NCI-H526 treated with DMSO at 0.1 percent for 48 hours (cell line): Measurements from ENCODE around the gene NFATC2.
"Not testable (repeated sequence)": the region's sequence is repeated elsewhere in the genome, so short reads cannot be mapped to it uniquely, and the experiment has no call there.

Source experiments
- DNase-seq: peaks from one replicate; lab custom pipeline; 2025; lab: John Stamatoyannopoulos, UW

Gene NFATC2

DNA sequence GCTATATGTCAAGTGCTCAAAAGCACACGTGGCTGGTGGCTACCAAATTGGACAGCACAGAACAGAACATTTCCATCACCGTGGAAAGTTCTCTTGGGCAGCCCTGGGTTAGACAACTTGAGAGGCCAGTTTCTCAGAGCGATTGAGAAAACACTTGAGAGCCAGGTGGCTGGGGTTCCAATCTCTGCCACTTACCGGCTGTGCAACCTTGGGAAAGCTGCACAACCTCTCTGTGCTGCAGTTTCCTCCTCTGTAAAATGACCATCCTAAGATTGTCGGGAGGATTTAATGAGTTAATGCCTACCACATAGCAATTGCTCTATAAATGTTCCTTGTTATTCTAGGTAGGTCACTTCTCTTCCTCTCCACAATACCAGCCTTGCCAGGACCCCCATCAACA, 25.1 kb upstream of the NFATC2 start:
- DNase-seq: no peak

DNA sequence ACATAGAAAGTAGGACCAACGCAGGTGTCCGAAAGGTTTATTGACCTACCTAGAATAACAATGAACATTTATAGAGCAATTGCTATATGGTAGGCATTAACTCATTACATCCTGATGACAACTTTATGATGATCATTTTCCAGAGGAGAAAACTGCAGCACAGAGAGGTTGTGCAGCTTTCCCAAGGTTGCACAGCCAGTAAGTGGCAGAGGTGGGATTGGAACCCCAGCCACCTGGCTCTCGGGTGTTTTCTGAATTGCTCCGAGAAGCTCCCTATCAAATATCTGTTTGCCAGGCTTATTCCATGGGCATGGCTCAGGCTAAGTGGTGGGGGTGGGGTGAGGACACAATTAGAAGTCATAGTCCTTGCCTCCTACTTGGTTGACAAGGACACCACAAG, 24.1 kb upstream of the NFATC2 start:
- no peak for DNase-seq

DNA sequence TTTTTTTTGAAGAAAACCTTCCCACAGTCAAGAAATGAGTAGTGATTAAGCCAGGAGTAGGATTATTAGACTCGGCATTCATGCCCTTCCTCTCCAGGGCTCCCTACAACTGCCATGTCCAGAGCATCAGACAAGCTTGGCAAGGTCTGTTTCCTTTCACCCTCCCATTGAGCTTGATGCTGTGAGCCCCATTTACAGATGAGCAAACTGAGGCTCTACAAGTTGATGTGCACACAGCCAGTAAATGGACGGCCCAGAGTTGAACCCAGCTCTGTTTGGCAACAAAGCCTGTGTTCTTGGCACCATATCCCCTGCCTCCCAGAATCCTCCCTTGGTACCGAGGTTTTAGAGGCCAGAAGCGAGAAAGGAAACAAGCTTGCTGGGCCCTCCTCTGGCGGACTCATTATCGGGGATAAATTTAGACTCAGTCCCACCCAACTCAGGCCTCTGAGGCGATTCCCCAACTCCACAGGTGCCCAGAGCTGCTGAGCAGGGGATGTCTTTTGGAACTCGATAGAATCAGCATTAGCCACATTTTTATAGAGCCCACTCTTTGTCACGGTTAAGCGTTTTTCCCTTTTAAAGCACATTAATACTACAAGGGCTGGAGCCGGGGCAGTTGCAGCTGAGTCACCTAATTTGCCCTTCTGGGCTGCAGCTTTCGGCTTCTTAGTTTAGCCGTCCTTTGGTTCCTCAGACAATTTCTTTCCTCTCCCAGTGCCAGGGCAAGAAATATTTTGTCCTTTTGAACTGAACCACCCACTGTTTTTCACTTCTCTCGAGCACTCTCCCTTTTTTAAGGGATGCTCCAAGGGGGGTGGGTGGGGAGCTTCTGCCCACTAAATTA, 23.0 kb upstream of the NFATC2 start:
- no peak for DNase-seq

DNA sequence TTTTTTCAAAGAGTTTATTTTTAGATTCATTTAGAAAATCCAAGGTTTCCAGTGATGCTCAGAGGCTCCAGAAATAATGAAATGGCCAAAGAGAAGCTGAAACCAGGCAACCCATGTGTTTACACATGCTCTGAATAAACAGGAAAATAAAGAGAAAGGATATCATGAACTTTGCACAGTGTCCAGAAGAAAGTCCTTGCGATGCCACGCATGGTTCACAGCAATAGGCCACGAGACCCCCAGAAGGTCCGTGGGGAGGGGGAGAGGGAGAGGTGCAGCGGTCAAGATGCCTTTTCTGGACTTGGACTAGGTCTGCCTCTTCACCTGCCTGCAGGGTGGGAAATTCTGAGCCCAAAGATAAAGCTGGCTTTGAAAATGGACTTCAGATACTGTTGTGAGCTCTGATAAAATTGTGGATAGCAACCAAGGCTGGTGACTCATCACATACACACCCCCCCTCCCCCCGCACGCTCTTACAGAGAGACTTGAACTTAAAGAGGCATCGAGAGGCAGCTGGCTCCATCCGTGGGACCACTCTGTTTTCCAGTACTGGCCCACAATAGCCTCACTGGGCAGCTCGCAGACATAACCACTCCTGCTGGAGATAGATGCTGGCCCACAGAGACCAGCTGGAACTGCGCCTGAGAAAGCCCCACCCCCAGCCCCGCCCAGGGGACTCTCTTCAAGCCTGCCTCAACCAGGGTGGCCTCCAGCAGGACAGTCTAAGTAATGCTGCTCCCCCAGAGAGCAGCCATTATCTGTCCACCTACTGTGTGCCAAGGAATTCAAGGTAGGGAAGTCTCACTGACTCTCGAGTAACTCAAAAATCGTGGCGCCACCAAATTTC, 21.2 kb upstream of the NFATC2 start:
- no peak for DNase-seq

DNA sequence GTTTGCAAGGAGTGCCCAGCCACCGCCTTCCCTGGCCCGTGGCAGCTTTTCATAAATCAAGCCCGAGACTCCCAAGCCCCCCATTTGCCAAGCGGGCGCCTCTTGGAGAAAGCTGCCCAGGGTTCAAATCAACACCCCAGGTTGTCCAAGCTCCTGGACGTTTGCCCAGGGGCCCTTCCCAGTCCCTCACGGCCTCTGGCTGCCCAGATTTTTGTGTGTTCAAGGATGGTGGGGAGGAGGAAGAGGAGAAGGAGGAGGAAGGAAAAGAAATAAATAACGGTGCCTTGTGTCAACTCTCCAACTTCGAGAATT, 20.6 kb upstream of the NFATC2 start:
- DNase-seq: no peak

DNA sequence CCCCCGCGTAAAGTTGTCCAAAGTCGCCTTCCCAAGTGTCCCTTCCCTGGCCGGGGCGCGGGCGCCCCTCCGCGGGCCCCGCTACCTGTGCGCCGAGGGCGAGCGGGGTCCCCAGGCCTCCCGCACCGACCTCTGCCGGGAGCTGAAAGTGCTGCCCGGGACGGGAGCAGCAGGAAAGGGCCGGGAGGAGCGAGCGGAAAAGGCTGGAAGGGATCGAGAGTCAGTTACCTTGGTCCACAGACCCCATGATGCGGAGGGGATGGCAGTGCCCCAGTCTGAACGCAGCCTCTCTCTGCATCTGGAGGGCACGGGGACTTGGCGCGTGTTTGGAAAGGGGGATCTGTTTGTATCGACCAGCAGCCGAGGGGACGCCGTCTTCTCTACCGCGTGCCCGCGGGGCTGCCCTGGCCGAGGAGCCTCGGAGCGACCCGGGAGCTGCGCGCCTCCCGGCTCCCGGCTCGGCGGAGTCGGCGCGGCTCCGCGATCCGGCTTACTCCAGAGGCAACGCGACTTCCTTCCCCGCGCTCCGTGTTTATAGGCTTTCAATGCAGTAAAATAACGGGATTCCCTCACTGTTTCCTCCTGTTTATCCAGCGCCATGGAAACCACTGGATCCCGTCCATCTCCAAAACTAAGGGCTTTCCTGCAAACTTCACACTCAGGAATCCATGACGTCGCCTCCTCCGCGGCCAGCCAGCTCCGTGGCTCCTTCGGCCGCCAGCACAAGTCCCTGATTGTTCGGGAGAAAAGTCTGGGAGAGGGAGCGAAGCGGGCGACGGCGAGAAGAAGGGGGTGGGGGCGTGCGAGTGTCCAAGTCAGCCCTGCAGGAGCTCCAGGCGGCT, 20.0 kb upstream of the NFATC2 start:
- DNase-seq: peak; percentile 79

DNA sequence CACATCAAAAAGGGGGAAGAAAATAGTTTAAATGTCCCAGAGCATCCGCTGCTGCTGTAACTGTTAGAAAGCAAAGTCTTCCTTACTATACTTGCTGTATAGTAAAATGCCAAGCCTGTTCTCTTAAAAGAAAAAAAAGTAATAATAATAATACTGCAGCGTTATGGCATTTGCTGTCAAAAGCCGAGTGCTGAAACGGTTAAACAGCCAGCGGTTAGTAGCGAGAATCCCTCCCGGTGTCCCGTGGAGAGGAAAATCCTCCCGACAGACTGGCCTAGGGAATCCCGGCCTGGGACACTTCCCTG, 19.5 kb upstream of the NFATC2 start:
- DNase-seq: peak; percentile 44

DNA sequence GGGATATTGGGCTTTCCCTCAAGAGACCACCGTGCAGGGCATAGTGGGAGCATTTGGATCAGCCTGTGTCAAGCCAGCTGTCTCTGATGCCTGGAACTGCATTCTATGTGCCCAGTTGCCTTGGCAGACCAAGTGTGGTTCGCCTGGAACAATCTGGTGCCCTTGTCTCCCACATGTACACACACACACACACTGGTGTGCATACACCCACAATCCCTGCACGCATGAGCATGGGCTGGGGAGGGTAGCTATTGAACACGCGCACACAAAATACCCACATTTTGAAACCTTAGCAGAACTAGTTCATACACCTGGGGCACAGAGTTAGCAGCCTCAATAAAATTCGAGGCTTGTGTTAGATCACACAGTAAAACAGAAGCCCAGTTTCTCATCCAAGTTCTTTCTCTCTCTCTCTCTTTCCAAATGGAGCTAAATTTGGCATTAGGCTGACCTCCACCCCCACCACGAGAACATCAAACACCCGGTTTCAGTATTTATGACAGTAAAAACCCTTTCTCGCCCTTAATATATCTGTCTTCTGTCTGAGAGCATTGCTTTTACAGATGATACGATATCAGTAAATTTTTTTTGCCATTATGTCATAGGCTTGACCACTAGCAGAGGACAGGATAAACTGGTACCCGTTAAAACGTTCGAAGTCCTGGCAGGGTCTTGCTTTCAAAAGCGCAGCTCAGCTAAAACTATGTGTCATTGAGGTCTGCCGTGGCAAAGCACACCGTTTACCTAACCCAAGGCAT, 18.2 kb upstream of the NFATC2 start:
- DNase-seq: no peak

DNA sequence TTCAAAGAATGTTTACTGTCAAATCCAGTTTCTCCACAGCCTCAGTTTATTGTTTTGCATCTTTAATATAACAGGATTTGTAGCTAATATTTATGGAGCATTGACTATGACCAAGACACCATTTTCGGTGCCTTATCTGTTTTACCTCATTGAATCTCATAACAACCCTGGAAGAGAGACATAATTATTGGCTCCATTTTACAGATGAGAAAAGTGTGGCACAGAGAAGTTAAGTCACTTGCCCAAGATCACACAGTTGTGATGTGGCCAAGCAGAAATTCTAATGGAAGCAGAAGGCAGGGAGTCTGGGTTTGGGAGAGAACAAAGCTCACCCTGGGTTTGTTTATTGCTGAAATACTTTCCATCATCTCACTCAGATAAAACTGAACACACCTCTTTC, 17.5 kb upstream of the NFATC2 start:
- DNase-seq: no peak

DNA sequence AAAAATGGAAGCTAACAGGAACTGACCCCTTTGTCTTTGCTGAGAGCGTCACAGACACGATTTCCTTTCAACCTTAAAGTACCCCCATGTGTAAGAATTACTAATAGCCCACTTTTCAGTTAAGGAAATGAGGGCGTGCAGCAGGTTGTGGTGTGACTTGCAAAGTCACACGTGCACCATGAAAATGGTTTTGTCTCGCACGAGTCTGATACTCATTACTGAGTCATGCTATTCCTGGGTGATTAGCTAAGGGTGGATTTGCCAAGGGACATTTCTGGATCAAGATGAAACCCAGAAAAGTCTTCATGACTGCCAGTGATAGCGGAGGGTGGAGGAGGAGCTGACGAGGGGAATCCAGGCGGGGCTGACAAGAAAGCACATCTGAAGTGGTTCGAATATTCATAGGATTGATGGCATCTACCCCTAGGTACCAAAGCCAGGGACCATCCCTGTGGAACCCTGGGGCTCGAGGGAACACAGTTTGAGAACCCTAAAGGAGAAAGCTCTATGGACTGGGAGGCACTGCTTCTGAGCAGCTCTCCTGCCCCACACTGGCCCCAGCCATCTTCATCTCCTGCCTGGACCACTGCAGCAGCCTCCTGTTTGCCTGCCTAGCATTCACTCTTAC, 12.1 kb upstream of the NFATC2 start:
- no peak for DNase-seq

DNA sequence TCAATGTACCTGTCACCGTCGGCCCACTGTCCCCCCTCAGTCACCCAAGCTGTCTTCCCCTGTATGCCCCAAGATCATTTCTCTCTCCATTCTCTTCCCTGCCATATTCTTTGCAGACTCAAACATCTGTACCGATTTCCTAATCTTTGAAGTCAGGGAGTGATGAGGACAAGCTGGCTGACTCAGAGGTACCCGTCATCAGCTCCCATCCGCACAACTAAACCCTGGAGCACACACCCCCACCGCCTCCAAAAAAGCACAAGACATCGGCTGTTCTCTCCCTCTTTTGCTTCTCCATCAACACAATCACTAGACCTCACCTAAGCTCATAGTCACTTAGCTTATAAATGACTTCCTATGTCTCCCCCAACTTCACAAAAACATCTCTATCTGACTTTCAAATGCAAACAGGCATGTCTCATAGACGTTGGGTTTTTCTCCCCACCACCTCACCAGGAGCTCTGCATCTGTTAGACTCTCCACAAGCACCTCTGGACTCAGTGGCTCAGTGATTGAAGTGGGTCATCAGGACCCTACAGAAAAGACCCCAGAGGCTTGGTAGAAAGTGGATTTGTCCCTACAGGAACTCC, 11.5 kb upstream of the NFATC2 start:
- no peak for DNase-seq

DNA sequence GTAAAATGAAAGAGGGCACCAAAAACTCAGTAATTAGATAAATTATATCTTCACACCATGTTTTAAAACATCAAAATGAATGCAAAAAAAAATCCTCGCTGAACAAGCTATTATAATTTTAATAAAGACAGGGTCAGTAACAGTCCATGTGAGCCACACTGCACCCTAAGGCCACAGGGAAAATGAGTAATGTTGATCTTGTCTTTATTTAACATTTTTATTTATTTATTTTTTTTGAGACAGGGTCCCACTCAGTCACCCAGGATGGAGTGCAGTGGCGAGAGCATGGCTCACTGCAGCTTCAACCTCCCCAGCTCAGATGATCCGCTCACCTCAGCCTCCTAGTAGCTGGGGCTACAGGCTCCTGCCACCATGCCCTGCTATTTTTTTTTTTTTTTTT, 8.7 kb upstream of the NFATC2 start:
- no peak for DNase-seq

DNA sequence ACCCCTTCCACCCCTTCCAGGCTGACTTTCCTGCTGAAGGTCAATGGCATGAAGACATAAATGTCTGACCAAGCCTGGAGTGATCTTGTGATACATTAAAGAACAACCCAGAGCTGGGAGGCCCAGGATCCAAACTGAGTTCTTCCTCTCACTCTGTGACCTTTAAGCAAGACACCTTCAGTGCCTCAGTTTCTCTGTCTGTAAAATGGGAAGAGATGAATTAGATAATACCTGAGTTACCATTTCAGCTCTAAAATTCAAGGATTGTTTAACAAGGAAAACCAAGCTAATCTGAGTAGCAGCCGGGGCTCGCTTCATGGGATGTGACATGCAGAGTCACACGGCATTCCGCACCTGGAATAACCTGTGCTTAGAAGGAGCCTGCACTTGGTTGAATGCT, 7.0 kb upstream of the NFATC2 start:
- DNase-seq: no peak

DNA sequence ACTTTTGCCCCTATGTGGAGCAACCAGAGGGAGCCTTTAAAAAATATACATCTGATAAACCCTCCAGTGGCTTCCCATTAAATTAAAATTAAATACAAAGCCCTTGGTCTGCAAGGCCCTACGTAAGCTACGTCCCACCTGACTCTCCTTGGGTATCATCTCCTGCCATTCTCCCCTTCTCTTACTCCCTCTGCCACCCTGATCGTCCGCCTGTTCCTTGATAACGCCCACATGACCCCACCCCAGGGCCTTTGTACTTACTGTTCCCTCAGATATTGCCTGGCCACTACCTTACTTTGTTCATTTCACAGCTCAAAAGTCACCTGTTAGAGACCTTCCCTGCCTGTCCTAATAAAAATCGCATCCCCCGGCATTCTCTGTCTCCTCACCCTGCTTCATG, 5.4 kb upstream of the NFATC2 start:
- DNase-seq: no peak

DNA sequence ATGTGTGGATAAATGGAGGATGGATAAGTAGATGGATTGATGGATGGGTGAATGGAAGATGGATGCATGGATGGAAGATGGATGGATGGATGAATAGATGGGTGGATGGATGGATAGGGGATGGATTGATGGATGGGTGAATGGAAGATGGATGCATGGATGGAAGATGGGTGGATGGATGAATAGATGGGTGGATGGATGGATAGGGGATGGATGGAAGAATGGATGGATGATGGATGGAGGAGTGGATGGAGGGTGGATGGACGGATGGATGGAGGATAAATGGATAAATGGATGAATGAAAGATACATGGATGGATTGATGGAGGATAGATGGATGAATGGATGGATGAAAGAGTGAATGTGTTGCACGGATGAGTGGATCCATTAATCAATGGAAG, 3.0 kb upstream of the NFATC2 start:
- no peak for DNase-seq

DNA sequence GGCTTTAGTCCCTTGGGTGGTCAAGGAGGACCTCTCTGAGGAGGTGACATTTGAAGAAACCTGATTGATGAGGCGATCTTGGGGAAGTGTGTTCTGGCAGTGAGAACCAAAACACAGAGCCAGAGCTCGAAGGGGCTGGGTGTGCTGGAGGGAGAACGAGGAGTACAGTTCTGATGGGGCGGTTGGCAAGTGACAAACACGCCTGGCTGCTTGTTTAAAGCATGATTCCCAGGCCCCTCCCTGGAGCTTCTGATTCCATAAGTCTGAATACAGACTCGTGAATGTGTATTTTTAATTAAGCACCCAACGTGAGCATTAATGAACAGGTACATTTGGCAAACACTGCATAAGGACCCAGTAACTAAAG, 886 bp upstream of the NFATC2 start:
- no peak for DNase-seq

DNA sequence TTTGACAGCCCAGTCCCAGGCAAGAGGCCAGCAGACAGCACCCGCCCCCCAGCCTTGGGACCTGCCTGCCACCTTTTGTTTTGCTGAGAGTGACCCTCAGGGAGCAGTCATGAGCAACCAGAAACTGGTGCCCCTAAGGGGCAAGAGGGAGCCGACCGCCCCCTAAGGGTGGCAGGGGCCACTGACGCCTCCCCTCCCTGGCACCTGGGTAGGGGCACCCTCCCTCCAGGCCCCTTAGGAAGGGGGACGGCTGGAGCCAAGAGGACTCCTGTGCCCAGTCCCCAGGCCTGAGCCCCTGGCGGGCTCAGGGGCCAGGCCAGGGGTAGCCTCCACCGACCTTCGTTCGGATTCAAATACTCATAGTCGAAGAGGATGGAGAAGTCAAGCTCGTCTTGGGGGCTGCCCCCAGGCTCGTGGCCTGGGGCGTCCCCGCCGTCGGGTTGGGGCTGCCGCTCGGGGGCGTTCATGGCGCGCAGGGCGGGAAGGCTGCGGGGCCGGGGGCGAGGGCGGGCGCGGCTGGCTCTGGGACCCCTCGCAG, 417 bp downstream of the NFATC2 start:
- no peak for DNase-seq

DNA sequence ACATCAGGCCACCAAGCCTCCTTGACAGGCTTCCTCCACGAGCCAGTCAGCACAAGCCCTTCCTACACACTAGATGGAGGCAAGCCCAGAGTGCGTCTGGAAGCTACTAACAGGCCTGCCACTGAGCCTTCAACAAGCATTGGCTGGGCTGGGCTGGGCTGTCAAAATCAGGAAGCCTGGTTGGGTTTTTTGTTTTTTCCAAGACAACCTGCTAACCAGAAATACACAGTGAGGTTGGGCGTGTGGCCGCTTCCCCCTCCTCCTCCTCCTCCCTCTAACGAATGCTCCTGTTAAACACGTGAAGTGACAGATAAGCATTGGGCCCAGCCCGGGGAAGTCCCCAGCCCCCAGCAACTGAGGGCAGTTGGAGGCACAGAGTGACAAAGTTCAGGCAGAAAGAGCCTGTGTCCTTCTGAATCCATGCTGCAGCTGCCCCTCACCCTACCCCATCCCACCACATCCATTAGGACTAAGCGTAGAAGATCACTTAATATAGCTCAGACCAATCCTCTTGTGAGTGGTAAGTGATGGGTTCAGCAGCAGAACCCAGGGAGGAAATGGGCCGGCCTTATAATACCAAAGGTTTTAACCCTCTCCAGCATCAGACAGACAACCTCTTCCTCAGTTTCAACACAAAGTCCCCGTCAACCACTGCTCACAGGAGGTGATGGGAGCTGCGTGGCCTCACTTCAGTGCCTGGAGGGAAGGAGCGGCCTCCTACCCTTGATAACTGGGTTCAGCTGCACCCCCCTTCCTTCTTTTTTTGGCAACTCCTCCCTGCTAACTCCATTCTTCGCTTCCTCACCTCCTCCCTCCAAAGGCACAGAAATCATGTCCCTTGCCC, 1.1 kb downstream of the NFATC2 start:
- peak; percentile 77 for DNase-seq

DNA sequence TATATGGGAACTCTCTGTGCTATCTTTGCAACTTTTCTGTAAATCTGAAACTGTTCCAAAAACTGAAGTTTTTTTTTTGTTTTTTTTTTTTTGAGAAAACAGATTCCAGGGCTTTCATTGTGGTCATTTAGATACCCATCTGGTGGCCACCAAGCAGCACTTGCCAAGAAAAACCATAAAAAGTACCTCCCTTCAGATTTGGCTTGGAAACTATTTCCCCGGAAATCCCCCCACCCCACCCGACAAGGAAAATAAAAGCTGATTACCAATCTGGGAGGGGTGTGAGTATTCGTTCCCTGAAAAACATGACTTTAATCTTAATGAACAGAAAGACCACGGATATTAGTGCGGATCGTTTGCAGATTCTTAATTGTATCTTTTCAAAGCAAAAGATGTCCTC, 1.9 kb downstream of the NFATC2 start:
- DNase-seq: no peak

DNA sequence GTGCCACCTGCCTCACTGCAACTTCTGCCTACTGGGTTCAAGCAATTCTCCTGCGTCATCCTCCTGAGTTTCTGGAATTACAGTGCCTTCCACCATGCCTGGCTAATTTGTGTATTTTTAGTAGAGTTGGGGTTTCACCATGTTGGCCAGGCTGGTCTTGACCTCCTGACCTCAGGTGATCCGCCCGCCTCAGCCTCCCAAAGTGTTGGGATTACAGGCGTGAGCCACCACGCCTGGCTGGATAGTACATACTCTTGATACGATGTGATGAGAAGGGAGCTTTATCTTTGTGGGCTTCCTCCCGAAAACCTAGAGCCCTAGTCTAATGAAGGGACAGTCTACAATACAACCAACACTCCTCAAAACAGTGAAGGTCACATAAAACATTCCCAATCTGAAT, 2.4 kb downstream of the NFATC2 start:
- DNase-seq: not testable (repeated sequence)
